ENCODE measurements around the gene XK. TPM values are rescaled to one million over a fixed set of nuclear protein-coding genes. Genes with fewer than 3 reads are reported as not detected.

XK gene
- total and polyA plus RNA-seq, 10 of the 15 experiments (the other 5 are each of a cell fraction or from before 2014, with no cell fraction given): not detected

DNA sequence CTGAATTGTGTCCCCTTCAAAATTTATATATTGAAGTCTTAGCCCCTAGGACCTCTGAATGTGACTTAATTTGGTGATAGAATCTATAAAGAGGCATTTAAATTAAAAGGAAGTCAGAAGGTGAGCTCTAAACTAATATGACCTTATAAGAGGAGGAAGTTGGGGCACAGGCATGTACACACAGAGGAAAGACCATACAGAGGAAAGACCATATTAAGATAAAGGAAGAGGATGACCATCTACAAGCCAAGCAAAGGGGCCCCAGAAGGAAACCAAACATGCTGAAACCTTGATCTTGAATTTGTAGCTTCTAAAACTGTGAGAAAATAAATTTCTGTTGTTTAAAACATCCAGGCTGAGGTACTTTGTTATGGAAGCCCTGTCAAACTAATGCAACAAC, 67.3 kb downstream of the XK start:
- H2AFZ ChIP-seq (ENCODE audit: control insufficient read depth, low read depth, low read length): no peak overlapping the region
- ATAC-seq (no peak), FAIRE-seq (no peak), DNase-seq (ENCODE audit: low read depth, low spot score) (no peak)
- H3K4me1 ChIP-seq (ENCODE audit: control insufficient read depth, insufficient read depth, low read length): peaks cover 27% of the 10 kb centered on the region
- H3K36me3 ChIP-seq (ENCODE audit: control insufficient read depth in 2 of 2, insufficient read depth in 2 of 2, low read length in 1 of 2): no peaks in the 10 kb centered on the region
- no peaks in the 10 kb centered on the region for H3K79me2 ChIP-seq (ENCODE audit: control insufficient read depth, insufficient read depth, low read length)
- H3K9me3 ChIP-seq (replicated peaks; ENCODE audit: control insufficient read depth, insufficient read depth, low read length): no peaks in the 10 kb centered on the region
- no peak for TF ChIP-seq NFYA (IDR thresholded peaks at IDR 0.05; ENCODE audit: borderline replicate concordance, low read depth, low read length)
- TF ChIP-seq RB1 (IDR thresholded peaks at IDR 0.05; ENCODE audit: borderline replicate concordance): no peak
- TF ChIP-seq, protein P1, sequence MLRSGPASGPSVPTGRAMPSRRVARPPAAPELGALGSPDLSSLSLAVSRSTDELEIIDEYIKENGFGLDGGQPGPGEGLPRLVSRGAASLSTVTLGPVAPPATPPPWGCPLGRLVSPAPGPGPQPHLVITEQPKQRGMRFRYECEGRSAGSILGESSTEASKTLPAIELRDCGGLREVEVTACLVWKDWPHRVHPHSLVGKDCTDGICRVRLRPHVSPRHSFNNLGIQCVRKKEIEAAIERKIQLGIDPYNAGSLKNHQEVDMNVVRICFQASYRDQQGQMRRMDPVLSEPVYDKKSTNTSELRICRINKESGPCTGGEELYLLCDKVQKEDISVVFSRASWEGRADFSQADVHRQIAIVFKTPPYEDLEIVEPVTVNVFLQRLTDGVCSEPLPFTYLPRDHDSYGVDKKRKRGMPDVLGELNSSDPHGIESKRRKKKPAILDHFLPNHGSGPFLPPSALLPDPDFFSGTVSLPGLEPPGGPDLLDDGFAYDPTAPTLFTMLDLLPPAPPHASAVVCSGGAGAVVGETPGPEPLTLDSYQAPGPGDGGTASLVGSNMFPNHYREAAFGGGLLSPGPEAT (IDR thresholded peaks at IDR 0.05; ENCODE audit: low read depth): no peak
- TF ChIP-seq ZNF622 (IDR thresholded peaks at IDR 0.05): no peak
- TF ChIP-seq, protein P2, sequence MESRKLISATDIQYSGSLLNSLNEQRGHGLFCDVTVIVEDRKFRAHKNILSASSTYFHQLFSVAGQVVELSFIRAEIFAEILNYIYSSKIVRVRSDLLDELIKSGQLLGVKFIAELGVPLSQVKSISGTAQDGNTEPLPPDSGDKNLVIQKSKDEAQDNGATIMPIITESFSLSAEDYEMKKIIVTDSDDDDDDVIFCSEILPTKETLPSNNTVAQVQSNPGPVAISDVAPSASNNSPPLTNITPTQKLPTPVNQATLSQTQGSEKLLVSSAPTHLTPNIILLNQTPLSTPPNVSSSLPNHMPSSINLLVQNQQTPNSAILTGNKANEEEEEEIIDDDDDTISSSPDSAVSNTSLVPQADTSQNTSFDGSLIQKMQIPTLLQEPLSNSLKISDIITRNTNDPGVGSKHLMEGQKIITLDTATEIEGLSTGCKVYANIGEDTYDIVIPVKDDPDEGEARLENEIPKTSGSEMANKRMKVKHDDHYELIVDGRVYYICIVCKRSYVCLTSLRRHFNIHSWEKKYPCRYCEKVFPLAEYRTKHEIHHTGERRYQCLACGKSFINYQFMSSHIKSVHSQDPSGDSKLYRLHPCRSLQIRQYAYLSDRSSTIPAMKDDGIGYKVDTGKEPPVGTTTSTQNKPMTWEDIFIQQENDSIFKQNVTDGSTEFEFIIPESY (IDR thresholded peaks at IDR 0.05): no peak
- no peak for TF ChIP-seq BMI1 (IDR thresholded peaks at IDR 0.05; ENCODE audit: borderline replicate concordance)
- no peak for TF ChIP-seq ZNF274 (IDR thresholded peaks at IDR 0.05; ENCODE audit: insufficient read depth, insufficient read length)
- TF ChIP-seq, protein P3, sequence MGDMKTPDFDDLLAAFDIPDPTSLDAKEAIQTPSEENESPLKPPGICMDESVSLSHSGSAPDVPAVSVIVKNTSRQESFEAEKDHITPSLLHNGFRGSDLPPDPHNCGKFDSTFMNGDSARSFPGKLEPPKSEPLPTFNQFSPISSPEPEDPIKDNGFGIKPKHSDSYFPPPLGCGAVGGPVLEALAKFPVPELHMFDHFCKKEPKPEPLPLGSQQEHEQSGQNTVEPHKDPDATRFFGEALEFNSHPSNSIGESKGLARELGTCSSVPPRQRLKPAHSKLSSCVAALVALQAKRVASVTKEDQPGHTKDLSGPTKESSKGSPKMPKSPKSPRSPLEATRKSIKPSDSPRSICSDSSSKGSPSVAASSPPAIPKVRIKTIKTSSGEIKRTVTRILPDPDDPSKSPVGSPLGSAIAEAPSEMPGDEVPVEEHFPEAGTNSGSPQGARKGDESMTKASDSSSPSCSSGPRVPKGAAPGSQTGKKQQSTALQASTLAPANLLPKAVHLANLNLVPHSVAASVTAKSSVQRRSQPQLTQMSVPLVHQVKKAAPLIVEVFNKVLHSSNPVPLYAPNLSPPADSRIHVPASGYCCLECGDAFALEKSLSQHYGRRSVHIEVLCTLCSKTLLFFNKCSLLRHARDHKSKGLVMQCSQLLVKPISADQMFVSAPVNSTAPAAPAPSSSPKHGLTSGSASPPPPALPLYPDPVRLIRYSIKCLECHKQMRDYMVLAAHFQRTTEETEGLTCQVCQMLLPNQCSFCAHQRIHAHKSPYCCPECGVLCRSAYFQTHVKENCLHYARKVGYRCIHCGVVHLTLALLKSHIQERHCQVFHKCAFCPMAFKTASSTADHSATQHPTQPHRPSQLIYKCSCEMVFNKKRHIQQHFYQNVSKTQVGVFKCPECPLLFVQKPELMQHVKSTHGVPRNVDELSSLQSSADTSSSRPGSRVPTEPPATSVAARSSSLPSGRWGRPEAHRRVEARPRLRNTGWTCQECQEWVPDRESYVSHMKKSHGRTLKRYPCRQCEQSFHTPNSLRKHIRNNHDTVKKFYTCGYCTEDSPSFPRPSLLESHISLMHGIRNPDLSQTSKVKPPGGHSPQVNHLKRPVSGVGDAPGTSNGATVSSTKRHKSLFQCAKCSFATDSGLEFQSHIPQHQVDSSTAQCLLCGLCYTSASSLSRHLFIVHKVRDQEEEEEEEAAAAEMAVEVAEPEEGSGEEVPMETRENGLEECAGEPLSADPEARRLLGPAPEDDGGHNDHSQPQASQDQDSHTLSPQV (IDR thresholded peaks at IDR 0.05): no peak
- TF ChIP-seq SMARCA5 (IDR thresholded peaks at IDR 0.05): no peak
- TF ChIP-seq SPI1 (IDR thresholded peaks at IDR 0.05; ENCODE audit: borderline replicate concordance, insufficient read depth, low read depth, low read length): 0 out of 2 replicates have a peak, but pooled peaks have one; percentile 1
- peak in 1 of 2 experiments; percentile 14; a peak in 2 of 4 replicates for TF ChIP-seq SRF (IDR thresholded peaks at IDR 0.05; ENCODE audit: low read depth in 2 of 2, low read length in 2 of 2)
- TF ChIP-seq ZNF384 (IDR thresholded peaks at IDR 0.05; ENCODE audit: borderline replicate concordance, low read depth, low read length): no peak
- TF ChIP-seq MXI1 (IDR thresholded peaks at IDR 0.05; ENCODE audit: low read depth, low read length): no peak
- TF ChIP-seq ZBED1 (IDR thresholded peaks at IDR 0.05; ENCODE audit: borderline replicate concordance): no peak
- intact Hi-C loops (cut with micrococcal nuclease; ENCODE audit: unreplicated experiment): no loop called here
- H4K20me1 ChIP-seq (ENCODE audit: control insufficient read depth, insufficient read depth): no peaks in the 10 kb centered on the region
- no TSS peak for BruUV-seq (replicated peaks)
- H3K4me3 ChIP-seq: no peak overlapping the region
- POLR2A ChIA-PET: interaction anchor here (0.6 to 1.6 kb wide), 2 partner anchors 33 to 67 kb away, joined by 5 to 7 read pairs; no protein-coding TSS in a partner anchor
- H3K9ac ChIP-seq (ENCODE audit: control insufficient read depth, insufficient read depth, low read length): no peak overlapping the region
- SMC1A ChIA-PET (ENCODE audit: uncharacterized antibody, unreplicated experiment): interaction anchor here (1.0 to 4.6 kb wide), 9 partner anchors 11 to 89 kb away, joined by 3 to 72 read pairs (median 7); partner anchors contain the start of gene CYBB
- in situ Hi-C loops (cut with MboI): no loop called here
- RAD21 ChIA-PET (ENCODE audit: unreplicated experiment): interaction anchor here (0.9 to 1.4 kb wide), 4 partner anchors 9 to 72 kb away, joined by 3 to 7 read pairs (median 4); no protein-coding TSS in a partner anchor
- no peak overlapping the region for H3K4me2 ChIP-seq (ENCODE audit: control insufficient read depth, insufficient read depth)
- no peak overlapping the region for H3K27ac ChIP-seq (ENCODE audit: control insufficient read depth, insufficient read depth)
- no peaks in the 10 kb centered on the region for H3K27me3 ChIP-seq (replicated peaks in 1 of 2; ENCODE audit: control insufficient read depth in 2 of 2, insufficient read depth in 2 of 2, low read length in 1 of 2)
- CTCF ChIA-PET: interaction anchor here (0.8 to 6.1 kb wide), 5 partner anchors 8 to 72 kb away, joined by 3 to 43 read pairs (median 9); partner anchors contain the start of gene CYBB
